Spleen (tissue), 11 donors: ENCODE results near the gene PTMS. TPM values are rescaled to one million over a fixed set of nuclear protein-coding genes. Genes with fewer than 3 reads are reported as not detected.
A peak's percentile ranks its signal among the peaks of the same experiment; 100 is the strongest.

ENCODE experiments used
- DNase-seq: peaks from one replicate; pipeline ENCODE4 v3.0.0-alpha.2; 2020
- H3K27ac ChIP-seq, 8 donors: fragments of 200-600 bp; sonication (generic) in 7 of 8; 1 replicate in 4 of 8; 2 replicates in 4 of 8; pipeline versions ENCODE4 v1.5.0 to v1.8.0; 2016 to 2021; ENCODE audit warnings: inconsistent platforms in 4 of 8, mild to moderate bottlenecking in 4 of 8, moderate library complexity in 1 of 8
- H3K27me3 ChIP-seq, 7 donors: fragments of 200-600 bp; sonication (generic) in 6 of 7; replicated peaks in 1 of 7; 1 replicate in 4 of 7; 2 replicates in 3 of 7; pipeline versions ENCODE4 v1.5.0 to v1.8.0; 2016 to 2021; ENCODE audit warnings: inconsistent platforms in 3 of 7, mild to moderate bottlenecking in 1 of 7
- H3K36me3 ChIP-seq, 6 donors: fragments of 200-600 bp; sonication (generic) in 5 of 6; 1 replicate in 4 of 6; 2 replicates in 2 of 6; pipeline versions ENCODE4 v1.5.0 to v1.8.0; 2016 to 2021; ENCODE audit warnings: inconsistent platforms in 2 of 6
- H3K4me1 ChIP-seq, 6 donors: fragments of 200-600 bp; sonication (generic) in 5 of 6; 1 replicate in 3 of 6; 2 replicates in 3 of 6; pipeline versions ENCODE4 v1.5.0 to v1.8.0; 2016 to 2021; ENCODE audit warnings: inconsistent platforms in 3 of 6
- H3K4me3 ChIP-seq, 8 donors: fragments of 200-600 bp; sonication (generic) in 7 of 8; 1 replicate in 4 of 8; 2 replicates in 4 of 8; pipeline versions ENCODE4 v1.5.0 to v1.8.0; 2016 to 2021; ENCODE audit warnings: inconsistent platforms in 4 of 8, mild to moderate bottlenecking in 4 of 8, moderate library complexity in 2 of 8
- H3K9me3 ChIP-seq, 8 donors: fragments of 200-600 bp; sonication (generic) in 7 of 8; 1 replicate in 4 of 8; 2 replicates in 4 of 8; pipeline versions ENCODE4 v1.5.0 to v1.8.0; 2016 to 2021; ENCODE audit warnings: inconsistent platforms in 4 of 8
- POLR2A ChIP-seq, 3 donors: fragments of 450-650 bp; IDR thresholded peaks; one replicate each; pipeline ENCODE4 v1.5.1; 2017; ENCODE audit warnings: antibody characterized with exemption in 3 of 3, mild to moderate bottlenecking in 1 of 3
- POLR2AphosphoS5 ChIP-seq, 3 donors: sonication (generic); formaldehyde crosslinking; IDR thresholded peaks; one replicate each; pipeline ENCODE4 v1.5.1; 2017; ENCODE audit warnings: antibody characterized with exemption in 3 of 3
- whole genome bisulfite sequencing, 5 donors: extraction: QIAGEN DNeasy Blood & Tissue Kit in 3 of 5; methylation state at CpG; one replicate each; pipeline versions ENCODE4 v1.1.5 to v1.1.7; 2013 to 2018; 5-methylcytosine and 5-hydroxymethylcytosine counted together
- intact Hi-C: fragments of 100-400 bp; cut with DNase I; formaldehyde crosslinking; loops from one replicate; pipeline ENCODE4 v1.15.0; 2023; ENCODE audit warnings: low total_unique reads
- polyA plus RNA-seq, 3 donors: library from polyadenylated mRNA; stranded (reverse); fragments of 200-250 nt; gene quantifications; one replicate each; pipeline ENCODE4 v1.2.1, GENCODE V29; 2013
- total RNA-seq, 7 donors: library from RNA; depleted of rRNA in 3 of 7; stranded (reverse); fragments of >200 nt in 3 of 7; fragmentation: NEBNext Ultra II Directional in 4 of 7; extraction: Animal tissue kit (Norgen Biotek cat#: 25700) in 4 of 7; gene quantifications; one replicate each; pipeline versions ENCODE4 v1.1.0 to v1.2.1, GENCODE V29; 2016 to 2021
- TF ChIP-seq, protein P1 (sequence below), 11 experiments: fragments of 200-600 bp in 7 of 11; fragments of 450-650 bp in 4 of 11; sonication (generic) in 4 of 11; IDR thresholded peaks in 8 of 11; conservative IDR thresholded peaks in 3 of 11; 1 replicate in 7 of 11; 2 replicates in 4 of 11; pipeline versions ENCODE4 v1.4.0 to v1.8.0; 2016 to 2021; ENCODE audit warnings: antibody characterized with exemption in 11 of 11, inconsistent platforms in 4 of 11, mild to moderate bottlenecking in 1 of 11
- donor health status: healthy with polysubstance abuse.
- donor health status: DM: no; HTN: no; CAD: no; lungs with moderate emphysema.
- donor health status: DM: no; HTN: no; CAD: no.
- donor health status: Bipolar disorder and iron deficiency.
- donor health status: healthy.
- donor health status: DM: no; HTN: no; CAD: no.
- donor health status: DM: yes; HTN: yes; CAD: no.

PTMS gene
- total and polyA plus RNA-seq, 10 donors: 47.4 to 169 (median 89.2) TPM

DNA sequence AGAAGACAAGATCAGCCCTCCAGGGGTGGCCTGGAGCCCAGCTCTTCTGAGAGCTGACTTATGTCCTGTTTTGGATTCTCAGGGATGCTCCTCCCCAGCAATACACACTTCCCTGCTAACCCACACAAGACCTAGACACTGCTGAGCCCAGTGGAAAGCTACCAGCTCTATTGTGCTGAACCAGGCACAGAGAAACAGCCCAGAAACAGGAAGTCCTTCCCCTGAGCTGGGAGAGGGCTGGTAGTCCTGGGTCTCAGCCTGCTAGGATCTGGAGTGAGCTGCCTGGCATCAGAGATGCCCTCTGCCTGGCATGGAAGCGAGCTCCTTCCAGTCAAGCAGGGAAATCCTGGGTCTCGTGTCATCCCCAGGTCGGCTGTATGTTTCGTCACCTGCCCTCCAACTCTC, 4.9 kb downstream of the PTMS start:
- Histone ChIP-seq H3K9me3 (no peaks in the 10 kb centered on the region), H3K36me3 (peaks cover 0 to 21% (median 0%) of the 10 kb centered on the region in 6 donors), H3K4me1 (peaks cover 0 to 94% (median 54%) of the 10 kb centered on the region in 6 donors), H3K27me3 (peaks cover 0 to 86% (median 20%) of the 10 kb centered on the region in 7 donors), H3K4me3 (no peak overlapping the region), H3K27ac (peak overlapping the region in 4 of 8 donors; percentile 37 to 84 (median 62))
- DNase-seq: no peak
- 73 to 90% (median 84%) methylated on average over 2 to 4 of the region's 4 CpGs for whole genome bisulfite sequencing, 5 donors
- peak in 2 of 3 donors; percentile 34 to 42 for TF ChIP-seq POLR2AphosphoS5 (IDR thresholded peaks at IDR 0.05)
- TF ChIP-seq, protein P1, sequence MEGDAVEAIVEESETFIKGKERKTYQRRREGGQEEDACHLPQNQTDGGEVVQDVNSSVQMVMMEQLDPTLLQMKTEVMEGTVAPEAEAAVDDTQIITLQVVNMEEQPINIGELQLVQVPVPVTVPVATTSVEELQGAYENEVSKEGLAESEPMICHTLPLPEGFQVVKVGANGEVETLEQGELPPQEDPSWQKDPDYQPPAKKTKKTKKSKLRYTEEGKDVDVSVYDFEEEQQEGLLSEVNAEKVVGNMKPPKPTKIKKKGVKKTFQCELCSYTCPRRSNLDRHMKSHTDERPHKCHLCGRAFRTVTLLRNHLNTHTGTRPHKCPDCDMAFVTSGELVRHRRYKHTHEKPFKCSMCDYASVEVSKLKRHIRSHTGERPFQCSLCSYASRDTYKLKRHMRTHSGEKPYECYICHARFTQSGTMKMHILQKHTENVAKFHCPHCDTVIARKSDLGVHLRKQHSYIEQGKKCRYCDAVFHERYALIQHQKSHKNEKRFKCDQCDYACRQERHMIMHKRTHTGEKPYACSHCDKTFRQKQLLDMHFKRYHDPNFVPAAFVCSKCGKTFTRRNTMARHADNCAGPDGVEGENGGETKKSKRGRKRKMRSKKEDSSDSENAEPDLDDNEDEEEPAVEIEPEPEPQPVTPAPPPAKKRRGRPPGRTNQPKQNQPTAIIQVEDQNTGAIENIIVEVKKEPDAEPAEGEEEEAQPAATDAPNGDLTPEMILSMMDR (IDR thresholded peaks at IDR 0.05 in 8 of 11, conservative IDR thresholded peaks at IDR 0.05 in 3 of 11): no peak
- no peak for TF ChIP-seq POLR2A (IDR thresholded peaks at IDR 0.05)
- intact Hi-C loops: no loop called here

DNA sequence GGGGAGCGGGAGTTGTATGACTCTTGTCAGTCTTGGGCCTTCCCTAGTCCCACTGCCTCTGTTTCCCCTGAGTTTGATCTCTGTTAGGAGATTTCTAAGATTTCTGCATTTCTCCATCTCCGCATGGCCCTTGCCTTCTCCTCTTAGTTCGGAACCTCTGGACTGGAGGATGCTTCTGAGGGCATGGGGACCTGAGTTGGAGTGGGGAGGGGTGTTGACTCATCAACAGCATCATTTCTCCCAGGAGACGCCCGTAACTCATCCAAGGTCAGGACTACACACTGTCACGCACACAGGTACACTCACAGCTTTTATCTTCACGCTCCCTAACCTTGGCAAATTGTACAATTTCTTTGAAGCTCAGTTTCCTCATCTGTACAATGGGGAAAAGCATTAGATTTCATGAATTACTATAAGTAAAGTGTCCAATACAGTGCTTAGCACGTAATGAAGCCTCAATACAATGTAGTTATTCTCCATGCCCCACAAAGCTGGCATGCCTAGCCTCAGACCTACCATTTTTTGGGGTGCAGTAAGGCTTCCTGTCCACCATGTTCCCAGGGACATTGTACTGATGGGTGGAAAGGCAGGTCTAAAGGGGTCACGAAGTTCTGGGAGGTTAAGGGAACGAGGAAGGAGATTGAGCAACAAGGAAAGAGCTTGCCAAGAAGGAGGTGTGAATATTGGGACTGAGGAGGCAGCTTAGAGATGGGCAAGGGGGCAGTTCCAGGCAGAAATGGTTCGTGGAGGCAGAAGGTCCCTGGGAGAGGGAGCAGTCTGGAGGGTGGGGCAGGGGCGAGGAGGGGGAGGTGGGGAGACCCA, 5.6 kb downstream of the PTMS start:
- peaks cover 0 to 93% (median 53%) of the 10 kb centered on the region in 6 donors for H3K4me1 ChIP-seq
- peak overlapping the region in 4 of 8 donors; percentile 43 to 84 (median 79) for H3K27ac ChIP-seq
- peak overlapping the region in 2 of 8 donors; percentile 30 to 63 for H3K4me3 ChIP-seq
- H3K36me3 ChIP-seq: peaks cover 0 to 21% (median 0%) of the 10 kb centered on the region in 6 donors
- intact Hi-C loops: no loop called here
- DNase-seq: no peak
- H3K27me3 ChIP-seq: peaks cover 0 to 86% (median 20%) of the 10 kb centered on the region in 7 donors
- TF ChIP-seq POLR2A (IDR thresholded peaks at IDR 0.05): peak in 1 of 3 donors; percentile 5
- TF ChIP-seq, protein P1 (IDR thresholded peaks at IDR 0.05 in 8 of 11, conservative IDR thresholded peaks at IDR 0.05 in 3 of 11): no peak
- H3K9me3 ChIP-seq: no peaks in the 10 kb centered on the region
- 69 to 75% (median 72%) methylated on average over 12 of the region's 12 CpGs for WGBS, 5 donors

DNA sequence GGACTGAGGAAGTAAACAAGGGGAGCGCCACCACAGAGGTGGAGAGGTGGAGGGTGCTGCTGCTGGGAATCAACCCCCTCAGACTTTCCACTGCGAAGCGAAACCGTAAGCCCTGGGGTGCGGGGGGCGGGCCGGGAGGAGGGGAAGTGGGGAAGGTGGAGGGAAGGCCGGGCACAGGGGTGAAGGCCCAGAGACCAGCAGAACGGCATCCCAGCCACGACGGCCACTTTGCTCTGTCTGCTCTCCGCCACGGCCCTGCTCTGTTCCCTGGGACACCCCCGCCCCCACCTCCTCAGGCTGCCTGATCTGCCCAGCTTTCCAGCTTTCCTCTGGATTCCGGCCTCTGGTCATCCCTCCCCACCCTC, 6.2 kb downstream of the PTMS start, which contains the start of gene LAG3:
TSS of gene LAG3 (plus strand) at position 190 of the 365 bp plus-strand sequence. CDS start 333 bp downstream, outside the sequence.
- Histone ChIP-seq H3K4me3 (peak within 1 kb of the TSS in 6 of 8 donors; percentile 4 to 63 (median 30)), H3K27me3 (peaks cover 0 to 87% (median 20%) of the 10 kb centered on the region in 7 donors), H3K27ac (peak within 1 kb of the TSS in 4 of 8 donors; percentile 65 to 84 (median 79)), H3K9me3 (no peaks in the 10 kb centered on the region), H3K4me1 (peaks cover 0 to 88% (median 48%) of the 10 kb centered on the region in 6 donors), H3K36me3 (peaks cover 0 to 25% (median 0%) of the 10 kb centered on the region in 6 donors)
- intact Hi-C loops: no loop called here
- 21 to 32% (median 29%) methylated on average over 8 to 15 of the region's 15 CpGs for WGBS, 5 donors
- TF ChIP-seq POLR2AphosphoS5 (IDR thresholded peaks at IDR 0.05): peak in 2 of 3 donors; percentile 21 to 38
- no peak for TF ChIP-seq POLR2A (IDR thresholded peaks at IDR 0.05)
- no peak for DNase-seq

DNA sequence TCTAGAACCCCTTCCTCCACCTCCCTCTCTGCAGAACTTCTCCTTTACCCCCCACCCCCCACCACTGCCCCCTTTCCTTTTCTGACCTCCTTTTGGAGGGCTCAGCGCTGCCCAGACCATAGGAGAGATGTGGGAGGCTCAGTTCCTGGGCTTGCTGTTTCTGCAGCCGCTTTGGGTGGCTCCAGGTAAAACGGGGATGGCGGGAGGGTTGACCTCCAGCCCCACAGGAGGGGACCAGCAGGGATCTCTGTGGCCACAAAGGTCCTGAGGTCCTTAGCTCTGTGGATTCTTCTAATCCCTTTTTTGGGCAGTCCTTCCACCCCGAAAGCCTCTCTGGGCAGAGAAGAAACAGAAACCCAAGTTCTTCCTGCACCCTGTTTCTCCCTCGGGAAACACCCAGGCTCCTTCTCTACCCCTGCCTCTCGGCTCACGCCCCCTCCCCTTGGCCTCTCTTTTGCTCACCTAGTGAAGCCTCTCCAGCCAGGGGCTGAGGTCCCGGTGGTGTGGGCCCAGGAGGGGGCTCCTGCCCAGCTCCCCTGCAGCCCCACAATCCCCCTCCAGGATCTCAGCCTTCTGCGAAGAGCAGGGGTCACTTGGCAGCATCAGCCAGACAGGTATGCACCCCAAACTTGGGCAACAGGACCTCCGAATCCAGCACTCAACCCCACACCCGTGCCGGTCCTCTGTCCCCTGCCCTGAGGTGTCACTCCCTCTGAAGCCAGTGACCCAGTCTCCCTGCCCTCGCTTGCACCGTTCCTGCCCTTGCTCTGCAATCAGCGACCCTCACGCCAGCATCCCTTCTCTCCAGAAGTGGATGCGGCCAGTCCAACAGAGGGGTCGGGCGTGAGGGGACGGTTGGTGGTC, 6.8 kb downstream of the PTMS start:
- Histone ChIP-seq H3K4me3 (peak overlapping the region in 6 of 8 donors; percentile 4 to 63 (median 30)), H3K36me3 (peaks cover 0 to 26% (median 0%) of the 10 kb centered on the region in 6 donors), H3K27ac (peak overlapping the region in 4 of 8 donors; percentile 65 to 84 (median 79)), H3K9me3 (no peaks in the 10 kb centered on the region), H3K4me1 (peaks cover 0 to 87% (median 44%) of the 10 kb centered on the region in 6 donors), H3K27me3 (peaks cover 0 to 87% (median 20%) of the 10 kb centered on the region in 7 donors)
- no peak for DNase-seq
- 60 to 81% (median 69%) methylated on average over 20 to 21 of the region's 21 CpGs for WGBS, 5 donors
- TF ChIP-seq, protein P1 (IDR thresholded peaks at IDR 0.05 in 8 of 11, conservative IDR thresholded peaks at IDR 0.05 in 3 of 11): no peak
- no peak for TF ChIP-seq POLR2AphosphoS5 (IDR thresholded peaks at IDR 0.05)
- TF ChIP-seq POLR2A (IDR thresholded peaks at IDR 0.05): no peak
- intact Hi-C loops: no loop called here
